GM21786 (cell line): ENCODE data around the gene CPNE7.
A peak's percentile ranks its signal among the peaks of the same experiment; 100 is the strongest.

Experiments used
- ATAC-seq: cut with Tn5 transposase; IDR thresholded peaks from one replicate; pipeline ENCODE4 v1.9.1; 2021; ENCODE audit not compliant: unreplicated experiment

Gene CPNE7

DNA sequence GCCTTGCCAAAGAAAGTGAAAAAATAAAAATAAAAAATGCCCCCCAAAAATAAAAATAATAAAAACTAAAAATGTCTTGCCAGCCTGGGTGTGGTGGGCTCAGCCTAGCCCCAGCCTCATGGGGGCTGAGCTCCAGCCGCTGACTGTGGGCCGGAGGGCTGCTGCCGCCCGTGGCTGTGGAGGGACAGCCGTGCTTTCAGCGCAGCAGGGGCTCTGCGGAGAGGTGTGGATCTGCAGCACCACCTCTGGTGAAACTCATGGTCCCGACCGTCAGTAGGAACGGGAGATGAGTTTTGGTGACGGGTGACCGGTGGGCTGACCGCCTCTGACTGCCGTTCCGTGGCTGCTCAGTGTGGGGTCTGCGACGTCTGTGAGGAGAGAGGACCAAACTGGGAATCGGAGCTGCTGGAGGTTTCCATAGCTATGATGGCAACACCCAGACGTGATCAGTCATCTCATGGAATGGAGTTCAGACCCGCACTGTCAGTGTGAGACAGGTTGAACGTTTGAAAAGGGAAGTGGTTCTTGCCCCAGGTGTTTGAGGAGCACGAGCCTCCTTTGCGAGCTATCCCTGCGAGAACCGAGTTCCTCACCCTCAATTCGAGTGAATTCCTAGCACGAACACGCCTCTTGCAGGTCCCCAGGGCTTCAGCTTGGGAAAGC lies 27.1 kb upstream of the CPNE7 start:
- no peak for ATAC-seq

DNA sequence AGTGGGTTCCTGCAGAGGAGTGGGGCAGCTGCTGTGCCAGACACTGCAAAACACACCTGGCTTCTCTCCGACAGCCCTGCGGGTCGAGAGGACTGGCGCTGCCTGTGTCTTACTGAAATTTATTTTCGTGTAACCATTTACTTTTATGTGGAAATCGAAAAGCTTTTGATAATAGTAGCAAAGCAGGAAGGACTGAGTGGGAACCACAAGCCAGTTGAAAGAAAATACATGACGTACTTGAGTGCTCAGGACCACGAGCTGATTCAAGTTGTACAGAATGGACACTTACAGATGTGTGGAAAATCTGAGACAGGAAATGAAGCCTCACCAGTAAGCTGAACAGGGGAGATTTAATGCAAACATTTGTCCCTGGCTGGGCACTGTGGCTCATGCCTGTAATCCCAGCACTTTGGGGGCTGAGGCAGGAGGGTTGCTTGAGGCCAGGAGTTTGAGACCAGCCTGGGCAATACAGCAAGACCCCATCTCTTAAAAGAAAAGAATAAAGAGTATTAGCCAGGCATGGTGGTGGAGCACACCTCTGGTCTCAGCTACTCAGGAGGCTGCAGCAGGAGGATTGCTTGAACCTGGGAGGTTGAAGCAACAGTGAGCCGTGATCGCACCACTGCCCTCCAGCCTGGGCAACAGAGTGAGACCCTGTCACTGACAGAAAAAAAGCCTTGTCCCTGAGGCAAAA lies 26.4 kb upstream of the CPNE7 start:
- ATAC-seq: no peak

- ATAC-seq: no peak
These were observed 25.0 kb upstream of the CPNE7 start for GRCh38 chr16:89550421-89551007.

GRCh38 chr16:89552329-89552728 lies 23.2 kb upstream of the CPNE7 start:
- ATAC-seq: no peak

DNA sequence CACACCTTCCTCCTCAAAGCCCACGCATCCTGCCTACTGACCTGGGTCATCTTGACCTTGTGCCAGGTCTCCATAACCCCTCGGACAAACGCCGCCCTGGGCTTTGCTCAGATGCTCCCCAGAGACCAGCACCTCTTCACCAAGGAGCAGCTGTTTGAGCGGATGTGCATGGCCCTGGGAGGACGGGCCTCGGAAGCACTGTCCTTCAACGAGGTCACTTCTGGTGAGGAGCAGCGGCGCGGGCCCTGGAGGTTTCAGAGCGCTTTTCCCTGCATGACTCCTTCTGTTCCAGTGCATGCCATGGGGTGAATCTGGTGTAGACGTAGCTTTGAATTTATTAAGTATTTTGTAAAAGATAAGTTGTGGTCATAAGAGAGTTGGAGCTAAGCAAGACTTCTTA lies 22.6 kb upstream of the CPNE7 start:
- ATAC-seq: no peak

- no peak for ATAC-seq
These were observed 21.8 kb upstream of the CPNE7 start for GRCh38 chr16:89553733-89554132.

DNA sequence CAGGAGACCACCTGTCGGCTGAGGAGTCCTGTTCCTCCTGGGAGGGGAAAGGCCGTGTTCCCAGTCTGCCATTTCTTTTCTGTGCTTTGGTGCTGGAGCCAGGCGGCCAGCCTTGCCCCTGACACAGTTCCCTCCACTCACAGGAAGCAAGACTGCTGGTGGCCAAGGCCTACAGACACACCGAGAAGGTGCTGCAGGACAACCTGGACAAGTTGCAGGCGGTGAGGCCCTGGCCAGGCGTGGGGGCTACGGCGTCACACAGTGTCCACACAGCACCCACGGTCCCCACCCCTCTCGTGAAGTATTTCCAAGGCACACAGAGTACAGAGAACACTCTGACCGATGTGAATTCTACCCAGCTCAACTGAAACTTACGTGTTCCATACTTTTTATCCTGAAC lies 21.2 kb upstream of the CPNE7 start:
- ATAC-seq: no peak

- ATAC-seq: no peak
These were observed 20.3 kb upstream of the CPNE7 start for GRCh38 chr16:89555265-89555664.

DNA sequence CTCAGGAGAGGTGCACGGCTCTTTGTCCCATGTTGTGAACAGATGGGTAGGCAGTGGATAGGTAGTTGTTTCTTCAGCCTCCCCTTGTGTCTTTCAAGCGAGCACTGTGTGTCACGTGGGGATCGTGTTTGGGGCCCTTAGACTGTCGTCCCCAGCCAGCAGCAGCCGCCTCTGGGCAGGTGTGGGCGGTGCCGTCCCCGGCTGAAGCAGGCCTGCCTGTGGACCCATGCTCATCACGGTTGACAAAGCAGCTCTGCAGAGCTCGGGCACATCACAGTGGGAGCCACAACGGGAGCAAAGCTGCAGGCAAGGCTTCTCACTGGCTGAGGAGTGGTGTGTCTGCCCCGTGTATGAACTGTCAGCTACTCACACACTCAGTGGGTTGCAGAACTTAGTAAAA lies 19.8 kb upstream of the CPNE7 start:
- no peak for ATAC-seq

DNA sequence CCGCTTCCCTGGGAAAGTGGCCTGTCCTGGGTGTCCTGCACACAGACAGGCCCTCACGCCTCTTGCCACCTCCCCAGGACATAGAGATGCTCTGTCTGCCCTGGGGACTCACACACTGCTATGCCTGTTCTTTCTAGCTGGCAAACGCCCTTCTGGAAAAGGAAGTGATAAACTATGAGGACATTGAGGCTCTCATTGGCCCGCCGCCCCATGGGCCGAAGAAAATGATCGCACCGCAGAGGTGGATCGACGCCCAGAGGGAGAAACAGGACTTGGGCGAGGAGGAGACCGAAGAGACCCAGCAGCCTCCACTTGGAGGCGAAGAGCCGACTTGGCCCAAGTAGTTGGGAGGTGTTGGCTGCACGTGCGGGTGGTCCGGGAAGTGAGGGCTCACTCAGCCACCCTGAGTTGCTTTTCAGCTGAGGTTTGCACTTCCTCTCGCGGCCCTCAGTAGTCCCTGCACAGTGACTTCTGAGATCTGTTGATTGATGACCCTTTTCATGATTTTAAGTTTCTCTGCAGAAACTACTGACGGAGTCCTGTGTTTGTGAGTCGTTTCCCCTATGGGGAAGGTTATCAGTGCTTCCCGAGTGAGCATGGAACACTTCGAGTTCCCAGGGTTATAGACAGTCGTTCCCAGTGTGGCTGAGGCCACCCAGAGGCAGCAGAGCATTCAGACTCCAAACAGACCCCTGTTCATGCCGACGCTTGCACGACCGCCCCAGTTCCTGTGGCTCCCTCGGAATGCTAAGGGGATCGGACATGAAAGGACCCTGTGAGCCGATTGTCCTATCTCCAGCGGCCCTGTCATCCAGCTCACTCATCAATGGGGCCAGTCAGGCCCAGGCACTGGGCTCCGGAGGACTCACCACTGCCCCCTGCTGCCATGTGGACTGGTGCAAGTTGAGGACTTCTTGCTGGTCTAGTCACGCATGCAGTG lies 18.5 kb upstream of the CPNE7 start:
- ATAC-seq: no peak

DNA sequence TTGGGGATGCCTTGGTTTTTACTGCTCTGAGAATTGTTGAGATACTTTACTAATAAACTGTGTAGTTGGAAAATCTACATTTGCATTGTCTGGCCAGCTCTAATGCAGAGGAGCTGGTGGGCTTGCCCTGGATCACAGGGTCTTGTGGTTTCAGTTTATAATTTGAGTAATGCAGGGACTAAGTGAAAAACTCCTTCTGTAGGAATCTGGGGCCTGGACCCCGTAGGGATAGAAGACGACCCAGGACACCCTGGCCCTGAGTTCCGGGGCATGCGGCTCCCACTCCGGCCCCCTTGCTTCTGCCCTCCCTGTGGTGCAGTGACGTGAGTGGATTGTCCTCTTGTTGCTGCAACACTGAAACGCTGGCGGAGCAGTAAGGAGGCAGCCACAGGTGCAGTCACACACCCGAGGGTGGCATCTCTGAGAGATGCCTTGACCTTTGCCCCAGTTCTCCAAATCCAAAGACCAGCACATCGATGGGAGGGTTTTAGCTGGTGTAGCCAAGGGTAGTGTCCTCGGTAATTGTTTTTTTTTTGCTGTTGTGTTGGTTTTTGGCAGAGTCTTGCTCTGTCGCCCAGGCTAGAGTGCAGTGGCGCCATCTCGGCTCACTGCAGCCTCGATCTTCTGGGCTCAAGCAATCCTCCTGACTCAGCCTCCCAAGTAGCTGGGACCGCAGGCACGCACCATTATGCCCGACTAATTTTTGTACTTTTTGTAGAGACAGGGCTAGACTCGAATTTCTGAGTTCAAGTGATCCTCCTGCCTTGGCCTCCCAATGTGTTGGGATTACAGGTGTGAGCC lies 17.7 kb upstream of the CPNE7 start:
- ATAC-seq: no peak

- ATAC-seq: peak; percentile 87
These were observed 15.0 kb upstream of the CPNE7 start, which contains the start of gene RPL13 for GRCh38 chr16:89560378-89561141. Gene RPL13, plus strand, starts transcription at chr16:89560682. Its CDS starts 278 bp downstream, at chr16:89560960.

DNA sequence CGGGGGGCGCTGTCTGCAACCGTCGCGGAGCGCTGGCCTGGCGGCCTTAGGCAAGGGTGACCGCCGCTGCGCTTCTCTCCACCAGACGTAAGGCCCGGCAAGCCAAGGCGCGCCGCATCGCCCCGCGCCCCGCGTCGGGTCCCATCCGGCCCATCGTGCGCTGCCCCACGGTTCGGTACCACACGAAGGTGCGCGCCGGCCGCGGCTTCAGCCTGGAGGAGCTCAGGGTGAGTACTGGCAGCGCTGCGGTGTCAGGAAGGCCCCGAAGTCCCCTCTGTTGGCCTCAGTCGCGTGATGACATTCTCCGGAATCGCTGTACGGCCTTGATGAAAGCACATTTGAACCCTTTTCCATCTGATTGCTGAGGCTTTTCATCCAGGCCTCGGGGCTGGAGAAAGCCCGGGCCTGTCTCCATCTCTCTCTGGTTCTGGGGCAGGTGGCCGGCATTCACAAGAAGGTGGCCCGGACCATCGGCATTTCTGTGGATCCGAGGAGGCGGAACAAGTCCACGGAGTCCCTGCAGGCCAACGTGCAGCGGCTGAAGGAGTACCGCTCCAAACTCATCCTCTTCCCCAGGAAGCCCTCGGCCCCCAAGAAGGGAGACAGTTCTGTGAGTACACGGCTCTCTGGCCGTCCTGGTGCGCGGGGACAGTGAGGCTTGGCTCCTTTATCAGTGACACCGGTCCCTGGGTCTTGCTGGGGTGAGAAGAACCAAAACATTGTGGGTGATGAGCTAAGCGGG lies 14.2 kb upstream of the CPNE7 start:
- ATAC-seq: no peak

- no peak for ATAC-seq
These were observed 13.5 kb upstream of the CPNE7 start for GRCh38 chr16:89561884-89562599.

- ATAC-seq: no peak
These were observed 12.6 kb upstream of the CPNE7 start for GRCh38 chr16:89562939-89563338.

GRCh38 chr16:89563639-89564392 lies 11.7 kb upstream of the CPNE7 start:
- ATAC-seq: no peak

DNA sequence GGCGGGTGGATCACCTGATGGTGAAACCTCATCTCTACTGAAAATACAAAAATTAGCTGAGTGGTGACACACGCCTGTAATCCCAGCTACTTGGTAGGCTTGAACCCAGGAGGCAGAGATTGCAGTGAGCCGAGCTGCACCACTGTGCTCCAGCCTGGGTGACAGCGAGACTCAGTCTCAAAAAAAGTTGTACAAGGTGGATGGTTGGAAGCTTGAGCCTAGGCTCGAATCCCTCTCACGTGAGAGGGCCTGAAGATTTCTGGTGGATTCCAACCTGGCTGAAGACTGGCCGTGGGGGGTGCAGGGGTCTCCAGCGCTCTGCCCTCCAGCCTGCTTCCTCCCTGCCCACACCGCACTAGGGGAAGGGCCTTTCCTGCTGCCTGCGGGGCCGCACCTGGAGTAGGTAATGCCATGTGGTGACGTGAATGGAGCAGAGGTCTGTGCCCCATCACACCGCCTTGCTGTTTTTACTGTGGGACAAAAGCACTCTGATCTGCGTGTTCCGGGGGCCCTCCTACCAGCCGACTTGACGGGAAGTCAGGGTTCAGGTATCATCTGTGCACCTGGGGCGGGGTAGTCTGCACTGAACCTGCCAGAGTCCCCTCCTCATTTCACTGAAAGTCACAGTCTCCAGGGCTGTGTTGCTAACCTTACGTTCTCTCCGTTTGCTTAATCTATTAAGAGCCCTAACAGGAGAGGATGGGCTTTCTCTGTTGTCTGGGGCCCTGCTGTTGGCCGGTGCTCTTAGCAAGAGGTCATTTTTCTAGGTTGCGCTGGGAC lies 10.9 kb upstream of the CPNE7 start:
- ATAC-seq: no peak
